CD8-positive, alpha-beta memory T cell (primary cell): ENCODE results near the gene OLFML2B. TPM values are rescaled to one million over a fixed set of nuclear protein-coding genes. Genes with fewer than 3 reads are reported as not detected.

ENCODE experiments used
- CTCF ChIA-PET: fragments of 350-600 bp; sonication (Branson Sonifier 250); formaldehyde crosslinking; loops from one replicate; lab custom pipeline; 2021; ENCODE audit warnings: antibody characterized with exemption; lab: Charles Lee
- POLR2A ChIA-PET: fragments of 350-600 bp; sonication (Branson Sonifier 250); formaldehyde crosslinking; loops from one replicate; lab custom pipeline; 2021; ENCODE audit warnings: antibody characterized with exemption; lab: Charles Lee
- DNase-seq, 5 donors: peaks; one replicate each; pipeline versions ENCODE4 v3.0.0 to v3.0.0-alpha.2; 2020 to 2022; ENCODE audit warnings: mixed read lengths in 1 of 5
- H3K27ac ChIP-seq: one replicate; pipeline ENCODE4 v1.7.0; 2013; ENCODE audit warnings: low read depth, mild to moderate bottlenecking, low read length, moderate library complexity
- H3K27me3 ChIP-seq: 2 replicates; pipeline ENCODE4 v1.7.0; 2013; ENCODE audit warnings: low read length, mild to moderate bottlenecking; ENCODE audit not compliant: insufficient read depth, poor library complexity, severe bottlenecking
- H3K36me3 ChIP-seq: 2 replicates; pipeline ENCODE4 v1.7.0; 2013; ENCODE audit warnings: mild to moderate bottlenecking, low read length, moderate library complexity; ENCODE audit not compliant: insufficient read depth
- H3K4me1 ChIP-seq: 2 replicates; pipeline ENCODE4 v1.7.0; 2013; ENCODE audit warnings: mild to moderate bottlenecking, low read length, moderate library complexity; ENCODE audit not compliant: insufficient read depth
- H3K4me3 ChIP-seq: 2 replicates; pipeline ENCODE4 v1.7.0; 2013; ENCODE audit warnings: mild to moderate bottlenecking, low read length
- H3K9me3 ChIP-seq: 2 replicates; pipeline ENCODE4 v1.7.0; 2013; ENCODE audit warnings: mild to moderate bottlenecking, low read length
- H3K27ac Mint-ChIP-seq, 8 donors: one replicate each; pipeline ENCODE4 v1.8.0; 2020 to 2021; ENCODE audit warnings: mixed read lengths in 8 of 8, mild to moderate bottlenecking in 6 of 8, inconsistent platforms in 3 of 8, moderate library complexity in 3 of 8
- H3K27me3 Mint-ChIP-seq, 2 donors: one replicate each; pipeline ENCODE4 v1.8.0; 2020 to 2021; ENCODE audit warnings: mixed read lengths in 2 of 2, mild to moderate bottlenecking in 1 of 2, moderate library complexity in 1 of 2
- H3K36me3 Mint-ChIP-seq, 3 donors: one replicate each; pipeline ENCODE4 v1.8.0; 2020 to 2021; ENCODE audit warnings: mixed read lengths in 3 of 3, inconsistent platforms in 1 of 3, mild to moderate bottlenecking in 1 of 3
- H3K4me1 Mint-ChIP-seq, 3 donors: one replicate each; pipeline ENCODE4 v1.8.0; 2020 to 2021; ENCODE audit warnings: mixed read lengths in 3 of 3, inconsistent platforms in 1 of 3, mild to moderate bottlenecking in 1 of 3
- H3K4me3 Mint-ChIP-seq, 7 donors: one replicate each; pipeline ENCODE4 v1.8.0; 2020 to 2021; ENCODE audit warnings: mixed read lengths in 7 of 7, mild to moderate bottlenecking in 6 of 7, moderate library complexity in 4 of 7, inconsistent platforms in 2 of 7
- H3K9me3 Mint-ChIP-seq, 5 donors: one replicate each; pipeline ENCODE4 v1.8.0; 2020 to 2022; ENCODE audit warnings: mixed read lengths in 5 of 5, mild to moderate bottlenecking in 3 of 5, moderate library complexity in 2 of 5, inconsistent platforms in 1 of 5
- polyA plus RNA-seq: library from polyadenylated mRNA; unstranded; fragments of 300-500 nt; fragmentation: Illumina TruSeq; gene quantifications from one replicate; pipeline ENCODE4 v1.2.3, GENCODE V29; 2021
- total RNA-seq, 2 experiments: library from RNA; stranded (reverse); gene quantifications; one replicate each; pipeline ENCODE4 v1.2.3, GENCODE V29; 2021

OLFML2B gene
- total and polyA plus RNA-seq, 3 experiments from 2014 or later = 0.22 TPM; not detected in 1

DNA sequence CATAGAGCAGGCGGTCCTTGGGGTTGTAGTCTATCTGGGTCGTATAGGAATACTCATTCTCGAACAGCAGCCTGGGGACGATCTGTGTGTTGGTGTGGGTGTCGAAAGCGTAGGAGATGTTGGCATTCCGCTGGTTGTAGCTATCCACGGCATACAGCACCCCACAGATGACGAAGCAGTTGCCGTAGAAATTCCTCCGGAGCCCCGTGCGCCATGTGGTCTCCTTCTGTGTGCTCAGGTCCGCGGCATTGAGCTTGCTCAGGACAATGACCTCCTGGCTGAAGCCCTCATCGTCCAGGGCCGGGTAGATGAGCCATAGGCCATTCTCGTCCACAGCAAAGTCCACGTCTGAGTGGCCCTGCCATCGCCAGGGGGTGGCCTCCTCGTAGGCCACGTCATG is 39.9 kb downstream of the OLFML2B start:
- ChIA-PET POLR2A (no interaction called here), CTCF (no interaction called here)
- no peak overlapping the region for H3K4me3 Mint-ChIP-seq
- H3K4me1 Mint-ChIP-seq = no peaks in the 10 kb centered on the region
- Histone ChIP-seq H3K36me3 (no peaks in the 10 kb centered on the region), H3K4me1 (no peaks in the 10 kb centered on the region), H3K9me3 (no peaks in the 10 kb centered on the region), H3K27me3 (no peaks in the 10 kb centered on the region), H3K4me3 (no peak overlapping the region), H3K27ac (no peak overlapping the region)
- peaks cover 0 to 9% (median 7%) of the 10 kb centered on the region in 5 donors for H3K9me3 Mint-ChIP-seq
- DNase-seq = no peak
- H3K27me3 Mint-ChIP-seq = peaks cover 11 to 20% of the 10 kb centered on the region in 2 donors
- no peaks in the 10 kb centered on the region for H3K36me3 Mint-ChIP-seq
- no peak overlapping the region for H3K27ac Mint-ChIP-seq

DNA sequence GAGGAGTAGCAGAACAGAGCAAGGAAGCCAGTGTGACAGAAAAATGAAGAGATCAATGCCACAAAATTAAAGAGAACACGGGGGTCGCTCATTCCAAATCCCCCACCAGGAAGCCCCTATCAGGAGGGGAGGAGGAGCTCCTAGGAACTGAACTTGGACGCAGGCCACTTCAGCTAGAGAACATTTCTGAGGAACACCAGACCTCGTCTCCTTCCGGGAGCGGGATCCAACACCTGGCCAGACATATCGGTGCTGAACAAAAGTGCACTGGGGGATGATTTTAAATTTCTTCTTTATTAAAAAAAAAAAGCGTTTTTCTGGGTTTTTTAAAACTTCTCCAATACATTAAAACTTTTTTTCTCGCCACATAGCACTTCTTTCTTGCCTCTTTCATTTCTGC is 40.8 kb downstream of the OLFML2B start:
- H3K9me3 ChIP-seq = no peaks in the 10 kb centered on the region
- Mint-ChIP-seq H3K4me3 (no peak overlapping the region), H3K36me3 (no peaks in the 10 kb centered on the region), H3K27me3 (peaks cover 5 to 17% of the 10 kb centered on the region in 2 donors), H3K4me1 (no peaks in the 10 kb centered on the region), H3K9me3 (peaks cover 0 to 9% (median 5%) of the 10 kb centered on the region in 5 donors), H3K27ac (no peak overlapping the region)
- no peaks in the 10 kb centered on the region for H3K27me3 ChIP-seq
- H3K4me1 ChIP-seq = no peaks in the 10 kb centered on the region
- ChIA-PET CTCF (no interaction called here), POLR2A (no interaction called here)
- no peaks in the 10 kb centered on the region for H3K36me3 ChIP-seq
- DNase-seq = no peak
- H3K27ac ChIP-seq = no peak overlapping the region
- H3K4me3 ChIP-seq = no peak overlapping the region

- Mint-ChIP-seq H3K4me3 (no peak overlapping the region), H3K4me1 (no peaks in the 10 kb centered on the region), H3K36me3 (no peaks in the 10 kb centered on the region), H3K27me3 (peaks cover 7 to 15% of the 10 kb centered on the region in 2 donors), H3K9me3 (peaks cover 0 to 6% (median 5%) of the 10 kb centered on the region in 5 donors), H3K27ac (no peak overlapping the region)
- no peaks in the 10 kb centered on the region for H3K36me3 ChIP-seq
- no peak overlapping the region for H3K4me3 ChIP-seq
- CTCF ChIA-PET = no interaction called here
- POLR2A ChIA-PET = no interaction called here
- H3K9me3 ChIP-seq = no peaks in the 10 kb centered on the region
- no peaks in the 10 kb centered on the region for H3K27me3 ChIP-seq
- H3K27ac ChIP-seq = no peak overlapping the region
- no peaks in the 10 kb centered on the region for H3K4me1 ChIP-seq
- DNase-seq = no peak
These were observed 41.2 kb downstream of the OLFML2B start for GRCh38 chr1:161982507-161982895.

GRCh38 chr1:161981735-161982506 is 41.7 kb downstream of the OLFML2B start:
- Histone ChIP-seq H3K4me3 (no peak overlapping the region), H3K36me3 (no peaks in the 10 kb centered on the region), H3K27ac (no peak overlapping the region), H3K9me3 (no peaks in the 10 kb centered on the region), H3K4me1 (no peaks in the 10 kb centered on the region), H3K27me3 (no peaks in the 10 kb centered on the region)
- POLR2A ChIA-PET = no interaction called here
- H3K36me3 Mint-ChIP-seq = no peaks in the 10 kb centered on the region
- no peak overlapping the region for H3K4me3 Mint-ChIP-seq
- CTCF ChIA-PET = no interaction called here
- peaks cover 7 to 11% of the 10 kb centered on the region in 2 donors for H3K27me3 Mint-ChIP-seq
- H3K4me1 Mint-ChIP-seq = no peaks in the 10 kb centered on the region
- no peak for DNase-seq
- peaks cover 0 to under 1% (median 0%) of the 10 kb centered on the region in 5 donors for H3K9me3 Mint-ChIP-seq
- peak overlapping the region in 1 of 8 donors; percentile 68 for H3K27ac Mint-ChIP-seq

GRCh38 chr1:161981126-161981525 is 42.5 kb downstream of the OLFML2B start:
- ChIA-PET CTCF (no interaction called here), POLR2A (no interaction called here)
- Histone ChIP-seq H3K27me3 (no peaks in the 10 kb centered on the region), H3K9me3 (no peaks in the 10 kb centered on the region), H3K4me3 (no peak overlapping the region), H3K4me1 (no peaks in the 10 kb centered on the region), H3K27ac (no peak overlapping the region), H3K36me3 (no peaks in the 10 kb centered on the region)
- no peaks in the 10 kb centered on the region for H3K4me1 Mint-ChIP-seq
- H3K27me3 Mint-ChIP-seq = peaks cover 7 to 11% of the 10 kb centered on the region in 2 donors
- H3K27ac Mint-ChIP-seq = no peak overlapping the region
- no peaks in the 10 kb centered on the region for H3K36me3 Mint-ChIP-seq
- no peak overlapping the region for H3K4me3 Mint-ChIP-seq
- DNase-seq = no peak
- H3K9me3 Mint-ChIP-seq = no peaks in the 10 kb centered on the region

GRCh38 chr1:161978011-161978790 is 45.5 kb downstream of the OLFML2B start:
- Histone ChIP-seq H3K9me3 (no peaks in the 10 kb centered on the region), H3K27ac (no peak overlapping the region), H3K36me3 (no peaks in the 10 kb centered on the region), H3K4me3 (no peak overlapping the region), H3K4me1 (no peaks in the 10 kb centered on the region), H3K27me3 (no peaks in the 10 kb centered on the region)
- DNase-seq = no peak
- Mint-ChIP-seq H3K36me3 (no peaks in the 10 kb centered on the region), H3K4me3 (no peak overlapping the region), H3K9me3 (no peaks in the 10 kb centered on the region), H3K27me3 (peaks cover 6% of the 10 kb centered on the region in 2 donors), H3K27ac (no peak overlapping the region), H3K4me1 (no peaks in the 10 kb centered on the region)
- ChIA-PET CTCF (no interaction called here), POLR2A (no interaction called here)

- DNase-seq = no peak
- ChIA-PET POLR2A (no interaction called here), CTCF (no interaction called here)
These were observed 49.5 kb downstream of the OLFML2B start for GRCh38 chr1:161973924-161974845.

More at GRCh38 chr1:161973924-161974845, 49.5 kb downstream of the OLFML2B start:
- H3K27me3 Mint-ChIP-seq = peaks cover 0 to 2% of the 10 kb centered on the region in 2 donors
- Histone ChIP-seq H3K4me3 (no peak overlapping the region), H3K36me3 (no peaks in the 10 kb centered on the region), H3K27me3 (no peaks in the 10 kb centered on the region), H3K27ac (no peak overlapping the region), H3K4me1 (no peaks in the 10 kb centered on the region), H3K9me3 (no peaks in the 10 kb centered on the region)
- no peaks in the 10 kb centered on the region for H3K9me3 Mint-ChIP-seq
- no peak overlapping the region for H3K4me3 Mint-ChIP-seq
- H3K4me1 Mint-ChIP-seq = no peaks in the 10 kb centered on the region
- H3K36me3 Mint-ChIP-seq = no peaks in the 10 kb centered on the region
- no peak overlapping the region for H3K27ac Mint-ChIP-seq
